K562 (cell line): ENCODE measurements around the gene GAB1.

Source experiments
- CTCF ChIP-seq, 3 experiments: IDR thresholded peaks in 2 of 3; conservative IDR thresholded peaks in 1 of 3; 2 replicates each; pipeline ENCODE4 v1.5.1; 2011 to 2012; ENCODE audit warnings: low read length in 3 of 3, mild to moderate bottlenecking in 3 of 3, control low read depth in 2 of 3, improper control_type of control experiment in 1 of 3, inconsistent platforms in 1 of 3, low read depth in 1 of 3, mixed read lengths in 1 of 3, moderate library complexity in 1 of 3; ENCODE audit not compliant: insufficient read depth in 2 of 3
- FOXA1 ChIP-seq: fragments of 450-650 bp; IDR thresholded peaks from 2 replicates; pipeline ENCODE4 v1.6.1; 2016; ENCODE audit warnings: mild to moderate bottlenecking, borderline replicate concordance
- KAT2B ChIP-seq: IDR thresholded peaks from one replicate; pipeline ENCODE4 v1.6.1; 2012; ENCODE audit warnings: low read depth, mild to moderate bottlenecking, control low read depth, inconsistent platforms, low read length, moderate library complexity
- KDM1A ChIP-seq, 2 experiments: fragments of 450-650 bp; IDR thresholded peaks; 2 replicates each; pipeline ENCODE4 v1.6.1; 2016; ENCODE audit warnings: mild to moderate bottlenecking in 2 of 2
- KLF1 ChIP-seq: fragments of 450-650 bp; IDR thresholded peaks from 2 replicates; pipeline ENCODE4 v1.6.1; 2016; ENCODE audit warnings: missing genetic modification characterization, missing compliant biosample characterization
- POLR2AphosphoS5 ChIP-seq: IDR thresholded peaks from 2 replicates; pipeline ENCODE4 v1.6.1; 2011; ENCODE audit warnings: mild to moderate bottlenecking, low read depth, low read length, moderate library complexity; ENCODE audit not compliant: control insufficient read depth, insufficient read depth
- PRPF4 ChIP-seq: fragments of 200-400 bp; formaldehyde crosslinking; IDR thresholded peaks from one replicate; pipeline ENCODE4 v1.6.1; 2017; ENCODE audit warnings: low read length, low read depth, mild to moderate bottlenecking; ENCODE audit not compliant: insufficient read depth, poor library complexity, severe bottlenecking
- SMAD3 ChIP-seq: fragments of 450-650 bp; formaldehyde crosslinking; conservative IDR thresholded peaks from 2 replicates; pipeline ENCODE4 v1.4.0; 2020; ENCODE audit warnings: mild to moderate bottlenecking
- TCF7L2 ChIP-seq: fragments of 150-350 bp; IDR thresholded peaks from 2 replicates; pipeline ENCODE4 v1.6.1; 2016; ENCODE audit warnings: low read depth, mild to moderate bottlenecking, low read length, moderate library complexity
- TEAD4 ChIP-seq, 2 experiments: sonication (generic) in 1 of 2; formaldehyde crosslinking in 1 of 2; IDR thresholded peaks; 2 replicates each; pipeline versions ENCODE4 v1.6.1 to v1.8.0; 2012 to 2022; ENCODE audit warnings: borderline replicate concordance in 1 of 2, inconsistent platforms in 1 of 2, low read length in 1 of 2, mild to moderate bottlenecking in 1 of 2, missing genetic modification reagents in 1 of 2
- ZNF146 ChIP-seq: IDR thresholded peaks from one replicate; pipeline ENCODE4 v1.6.1; 2018; ENCODE audit warnings: missing compliant biosample characterization; ENCODE audit not compliant: unreplicated experiment
- TF ChIP-seq, protein P1 (sequence below), 3 experiments: fragments of 200-800 bp in 1 of 3; sonication (Bioruptor generic) in 1 of 3; sonication (generic) in 1 of 3; formaldehyde crosslinking in 1 of 3; IDR thresholded peaks; 2 replicates each; pipeline versions ENCODE4 v1.6.1 to v1.8.0; 2016 to 2022; ENCODE audit warnings: mild to moderate bottlenecking in 2 of 3, missing compliant biosample characterization in 2 of 3, missing genetic modification characterization in 2 of 3, missing genetic modification reagents in 1 of 3

GRCh38 chr4:143393195-143393594 is 56.5 kb downstream of the GAB1 start:
- TF ChIP-seq, protein P1, sequence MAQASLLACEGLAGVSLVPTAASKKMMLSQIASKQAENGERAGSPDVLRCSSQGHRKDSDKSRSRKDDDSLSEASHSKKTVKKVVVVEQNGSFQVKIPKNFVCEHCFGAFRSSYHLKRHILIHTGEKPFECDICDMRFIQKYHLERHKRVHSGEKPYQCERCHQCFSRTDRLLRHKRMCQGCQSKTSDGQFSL (CRISPR knock-in tag; IDR thresholded peaks at IDR 0.05), result no peak
- TF ChIP-seq, protein P1 (tag; IDR thresholded peaks at IDR 0.05), result no peak
- TF ChIP-seq CTCF (IDR thresholded peaks at IDR 0.05 in 2 of 3, conservative IDR thresholded peaks at IDR 0.05 in 1 of 3; ENCODE audit: insufficient read depth in 2 of 3, low read depth in 1 of 3, low read length in 3 of 3) (no peak), POLR2AphosphoS5 (no peak), PRPF4 (no peak), ZNF146 (CRISPR knock-in tag) (no peak), TEAD4 (IDR thresholded peaks at IDR 0.05; ENCODE audit: low read length) (no peak), TEAD4 (CRISPR knock-in tag; IDR thresholded peaks at IDR 0.05; ENCODE audit: borderline replicate concordance) (no peak), TCF7L2 (no peak), SMAD3 (CRISPR knock-in tag) (no peak), FOXA1 (no peak), KDM1A (IDR thresholded peaks at IDR 0.05) (no peak), KLF1 (tag) (no peak), KAT2B (no peak)
